Measurements from ENCODE around the gene HPD. TPM values are rescaled to one million over a fixed set of nuclear protein-coding genes. Genes with fewer than 3 reads are reported as not detected.

The HPD gene
- total RNA-seq, 1 donor from 2014 or later = not detected

GRCh38 chr12:121794534-121795033, 64.1 kb downstream of the HPD start:
- TF ChIP-seq CTCF (IDR thresholded peaks at IDR 0.05) = no peak
- no peaks in the 10 kb centered on the region for H3K9me3 Mint-ChIP-seq (ENCODE audit: low read depth)

GRCh38 chr12:121793838-121794533, 64.7 kb downstream of the HPD start:
- H3K4me1 Mint-ChIP-seq (ENCODE audit: low read depth) = peaks cover 62% of the 10 kb centered on the region
- H3K9me3 Mint-ChIP-seq (ENCODE audit: low read depth) = no peaks in the 10 kb centered on the region
- TF ChIP-seq CTCF (IDR thresholded peaks at IDR 0.05) = peak; percentile 93
- H3K36me3 Mint-ChIP-seq (ENCODE audit: low read depth) = peaks cover 1% of the 10 kb centered on the region
- H3K4me3 Mint-ChIP-seq (ENCODE audit: unreplicated experiment) = peak overlapping the region; percentile 68
- no peak for DNase-seq (ENCODE audit: low spot score)
- H3K27me3 Mint-ChIP-seq (ENCODE audit: low read depth) = no peaks in the 10 kb centered on the region
- H3K27ac Mint-ChIP-seq (ENCODE audit: unreplicated experiment) = peak overlapping the region; percentile 99

More at GRCh38 chr12:121794534-121795033, 64.1 kb downstream of the HPD start:
- H3K4me3 Mint-ChIP-seq (ENCODE audit: unreplicated experiment) = peak overlapping the region; percentile 68
- peak overlapping the region; percentile 99 for H3K27ac Mint-ChIP-seq (ENCODE audit: unreplicated experiment)
- peaks cover 1% of the 10 kb centered on the region for H3K36me3 Mint-ChIP-seq (ENCODE audit: low read depth)
- no peaks in the 10 kb centered on the region for H3K27me3 Mint-ChIP-seq (ENCODE audit: low read depth)
- H3K4me1 Mint-ChIP-seq (ENCODE audit: low read depth) = peaks cover 66% of the 10 kb centered on the region
- DNase-seq (ENCODE audit: low spot score) = no peak

GRCh38 chr12:121793440-121793837, 65.2 kb downstream of the HPD start, which contains the start of gene RHOF:
Gene RHOF, minus strand, starts transcription at chr12:121793688. Its CDS starts 55 bp downstream, at chr12:121793633.
- no peaks in the 10 kb centered on the region for H3K27me3 Mint-ChIP-seq (ENCODE audit: low read depth)
- peaks cover 57% of the 10 kb centered on the region for H3K4me1 Mint-ChIP-seq (ENCODE audit: low read depth)
- peak within 1 kb of the TSS; percentile 68 for H3K4me3 Mint-ChIP-seq (ENCODE audit: unreplicated experiment)
- peaks cover 1% of the 10 kb centered on the region for H3K36me3 Mint-ChIP-seq (ENCODE audit: low read depth)
- no peaks in the 10 kb centered on the region for H3K9me3 Mint-ChIP-seq (ENCODE audit: low read depth)
- no peak for DNase-seq (ENCODE audit: low spot score)
- H3K27ac Mint-ChIP-seq (ENCODE audit: unreplicated experiment) = peak within 1 kb of the TSS; percentile 99
- no peak for TF ChIP-seq CTCF (IDR thresholded peaks at IDR 0.05)

GRCh38 chr12:121792607-121793439, 65.8 kb downstream of the HPD start:
- Mint-ChIP-seq H3K27ac (ENCODE audit: unreplicated experiment) (no peak overlapping the region), H3K4me1 (ENCODE audit: low read depth) (peaks cover 50% of the 10 kb centered on the region), H3K27me3 (ENCODE audit: low read depth) (no peaks in the 10 kb centered on the region), H3K4me3 (ENCODE audit: unreplicated experiment) (peak overlapping the region; percentile 56), H3K9me3 (ENCODE audit: low read depth) (no peaks in the 10 kb centered on the region), H3K36me3 (ENCODE audit: low read depth) (peaks cover 1% of the 10 kb centered on the region)
- DNase-seq (ENCODE audit: low spot score) = no peak
- TF ChIP-seq CTCF (IDR thresholded peaks at IDR 0.05) = no peak
